Mesothelial cell of epicardium (in vitro differentiated cells): ENCODE results near the gene ADGRL3. TPM values are rescaled to one million over a fixed set of nuclear protein-coding genes. Genes with fewer than 3 reads are reported as not detected.

ENCODE experiments used
- DNase-seq, 2 experiments: peaks; one replicate each; pipeline ENCODE4 v3.0.0; 2021; ENCODE audit warnings: low spot score in 2 of 2; ENCODE audit not compliant: unreplicated experiment in 2 of 2
- H3K27ac Mint-ChIP-seq: 2 replicates; pipeline ENCODE4 v1.8.0; 2021; ENCODE audit warnings: mixed read lengths
- H3K27me3 Mint-ChIP-seq: 2 replicates; pipeline ENCODE4 v1.8.0; 2021; ENCODE audit warnings: low read depth, mixed read lengths
- H3K36me3 Mint-ChIP-seq: 2 replicates; pipeline ENCODE4 v1.8.0; 2021; ENCODE audit warnings: mixed read lengths
- H3K4me1 Mint-ChIP-seq: 2 replicates; pipeline ENCODE4 v1.8.0; 2021; ENCODE audit warnings: mixed read lengths
- H3K4me3 Mint-ChIP-seq: 2 replicates; pipeline ENCODE4 v1.8.0; 2021; ENCODE audit warnings: mild to moderate bottlenecking, moderate library complexity, mixed read lengths
- H3K9me3 Mint-ChIP-seq: 2 replicates; pipeline ENCODE4 v1.8.0; 2021; ENCODE audit warnings: mixed read lengths
- CTCF ChIP-seq: fragments of 200-600 bp; sonication (generic); IDR thresholded peaks from one replicate; pipeline ENCODE4 v1.5.0; 2021; ENCODE audit warnings: antibody characterized with exemption; ENCODE audit not compliant: unreplicated experiment
- total RNA-seq: library from RNA; stranded (reverse); gene quantifications from 3 replicates; pipeline ENCODE4 v1.2.1, GENCODE V29; 2021

Gene ADGRL3
- total RNA-seq, 1 donor from 2014 or later, result 68.3 TPM

DNA sequence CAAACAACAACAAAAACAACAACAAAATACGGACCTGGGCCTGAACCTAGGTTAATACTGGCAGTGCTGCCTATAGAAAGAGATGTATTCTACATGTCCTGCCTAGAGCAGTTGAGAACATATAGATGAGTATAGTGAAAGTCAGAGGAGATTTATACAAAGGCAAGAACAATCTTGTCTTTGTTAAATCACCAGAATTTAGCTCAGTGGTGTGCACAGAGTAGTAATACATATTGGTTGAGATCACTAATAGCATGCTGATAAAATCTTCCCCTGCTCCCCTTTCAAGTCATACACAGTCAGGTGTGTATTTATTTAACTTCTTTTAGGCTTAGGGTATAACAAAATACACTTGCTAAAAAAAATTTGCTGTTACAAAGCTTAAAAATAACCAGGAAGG lies 247.8 kb downstream of the ADGRL3 start:
- Mint-ChIP-seq H3K9me3 (no peaks in the 10 kb centered on the region), H3K4me1 (peaks cover 39% of the 10 kb centered on the region), H3K27me3 (no peaks in the 10 kb centered on the region), H3K4me3 (no peak overlapping the region), H3K27ac (peak overlapping the region; percentile 8), H3K36me3 (no peaks in the 10 kb centered on the region)
- no peak for DNase-seq
- no peak for TF ChIP-seq CTCF

- Mint-ChIP-seq H3K4me1 (peaks cover 23% of the 10 kb centered on the region), H3K27ac (no peak overlapping the region), H3K36me3 (no peaks in the 10 kb centered on the region), H3K4me3 (no peak overlapping the region), H3K9me3 (no peaks in the 10 kb centered on the region), H3K27me3 (no peaks in the 10 kb centered on the region)
- TF ChIP-seq CTCF, result no peak
- DNase-seq, result no peak
Measured at GRCh38 chr4:61451935-61452334, 251.8 kb downstream of the ADGRL3 start.

GRCh38 chr4:61461956-61462355 lies 261.8 kb downstream of the ADGRL3 start:
- Mint-ChIP-seq H3K27me3 (no peaks in the 10 kb centered on the region), H3K4me3 (no peak overlapping the region), H3K9me3 (peaks cover 7% of the 10 kb centered on the region), H3K27ac (peak overlapping the region; percentile 89), H3K36me3 (peaks cover 3% of the 10 kb centered on the region), H3K4me1 (peaks cover 16% of the 10 kb centered on the region)
- DNase-seq, result no peak
- TF ChIP-seq CTCF, result no peak

GRCh38 chr4:61462451-61463326 lies 262.6 kb downstream of the ADGRL3 start:
- peaks cover 7% of the 10 kb centered on the region for H3K9me3 Mint-ChIP-seq

DNA sequence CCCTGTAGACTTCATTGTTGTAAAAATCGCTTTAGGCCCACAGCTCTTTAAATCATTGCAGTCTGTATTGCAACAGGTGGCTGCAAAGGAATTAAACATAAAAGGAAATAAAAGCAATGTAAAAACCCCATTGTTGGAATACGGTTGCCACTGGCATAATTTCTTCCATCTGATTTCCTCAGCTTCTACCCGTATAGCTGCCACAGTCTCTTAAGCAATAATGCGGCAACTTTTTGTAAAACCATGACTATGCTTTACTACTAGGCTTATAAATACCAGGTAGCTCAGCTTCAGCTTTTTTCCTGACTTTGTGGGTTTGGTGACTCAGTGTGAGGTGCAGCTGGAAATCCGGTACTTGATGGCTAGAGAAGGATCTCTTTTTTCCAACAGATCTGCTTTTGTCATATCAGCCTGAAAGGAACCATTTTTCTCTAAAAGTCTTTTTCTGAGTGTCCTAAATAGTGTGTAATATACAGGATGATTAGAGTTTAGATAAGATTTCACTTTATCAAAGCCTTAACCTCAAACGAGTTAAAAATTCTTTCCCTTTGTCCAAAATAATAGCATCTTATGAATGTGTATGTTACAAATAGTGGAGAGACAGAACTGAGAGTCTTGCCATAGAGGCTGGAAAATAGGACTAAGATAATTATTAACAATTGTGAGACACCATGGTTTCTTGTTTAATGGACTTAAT lies 268.0 kb downstream of the ADGRL3 start:
- H3K36me3 Mint-ChIP-seq, result peaks cover 2% of the 10 kb centered on the region
- DNase-seq, result no peak
- no peak for TF ChIP-seq CTCF
- no peaks in the 10 kb centered on the region for H3K27me3 Mint-ChIP-seq
- H3K4me1 Mint-ChIP-seq, result peaks cover 22% of the 10 kb centered on the region
- no peak overlapping the region for H3K27ac Mint-ChIP-seq
- no peak overlapping the region for H3K4me3 Mint-ChIP-seq
- peaks cover 7% of the 10 kb centered on the region for H3K9me3 Mint-ChIP-seq

More at GRCh38 chr4:61462451-61463326, 262.6 kb downstream of the ADGRL3 start:
- no peaks in the 10 kb centered on the region for H3K27me3 Mint-ChIP-seq
- H3K4me3 Mint-ChIP-seq, result no peak overlapping the region
- TF ChIP-seq CTCF, result no peak
- H3K4me1 Mint-ChIP-seq, result peaks cover 18% of the 10 kb centered on the region
- H3K36me3 Mint-ChIP-seq, result peaks cover 3% of the 10 kb centered on the region
- DNase-seq, result no peak
- peak overlapping the region; percentile 89 for H3K27ac Mint-ChIP-seq
